GM15510 (cell line): ENCODE results near the gene RAB11FIP5.

Experiments used
- POLR2A ChIP-seq: IDR thresholded peaks from 3 replicates; pipeline ENCODE4 v1.6.1; 2011; ENCODE audit warnings: borderline replicate concordance; ENCODE audit not compliant: insufficient read length; ENCODE audit errors: extremely low read depth

The RAB11FIP5 gene

DNA sequence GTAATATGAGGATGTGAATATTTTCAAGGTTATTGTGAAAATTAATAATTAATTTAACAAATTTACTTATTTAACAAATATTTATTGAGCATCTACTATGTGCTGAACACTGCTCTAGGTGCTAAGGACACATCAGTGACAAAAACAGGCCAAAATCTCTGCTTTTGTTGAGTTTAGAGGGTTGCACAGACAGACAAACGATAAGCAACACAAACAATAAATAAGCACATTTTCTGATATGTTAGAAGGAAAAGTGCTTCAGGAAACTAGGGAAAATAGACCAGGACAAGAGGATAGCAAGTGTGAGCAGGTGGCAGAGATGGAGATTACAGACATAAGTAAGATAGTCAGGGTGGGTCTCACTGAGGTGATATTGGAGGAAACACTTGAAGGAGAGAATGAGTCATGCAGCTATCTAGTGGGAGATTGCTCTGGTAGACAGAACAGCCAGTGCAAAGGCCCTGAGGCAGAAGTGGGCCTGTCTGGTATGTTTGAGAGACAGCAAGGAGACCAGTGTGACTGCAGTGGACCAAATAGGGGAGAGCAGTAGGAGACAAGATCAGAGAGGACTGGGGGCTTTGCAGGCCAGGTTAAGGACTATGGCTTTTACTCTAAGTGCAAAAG, 79.5 kb downstream of the RAB11FIP5 start:
- TF ChIP-seq POLR2A: no peak

DNA sequence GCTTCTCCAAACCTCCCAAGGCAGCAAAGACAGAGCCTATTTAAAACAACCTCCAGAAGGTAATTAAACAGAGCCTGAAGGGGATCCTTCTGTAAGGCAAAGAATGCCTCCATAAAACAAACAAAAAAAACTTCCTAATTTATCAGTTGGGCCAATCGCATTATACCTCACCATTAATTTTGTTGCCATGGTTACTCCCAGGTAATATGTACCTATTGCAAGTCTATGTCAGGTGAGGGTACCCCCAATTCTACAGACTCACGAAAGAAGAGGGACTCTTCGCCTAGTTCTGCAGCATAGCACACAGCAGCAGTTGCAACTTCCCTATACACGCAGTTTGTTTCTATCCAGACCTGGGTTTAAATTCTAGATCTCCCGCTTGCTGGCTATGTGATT, 80.0 kb downstream of the RAB11FIP5 start:
- no peak for TF ChIP-seq POLR2A

DNA sequence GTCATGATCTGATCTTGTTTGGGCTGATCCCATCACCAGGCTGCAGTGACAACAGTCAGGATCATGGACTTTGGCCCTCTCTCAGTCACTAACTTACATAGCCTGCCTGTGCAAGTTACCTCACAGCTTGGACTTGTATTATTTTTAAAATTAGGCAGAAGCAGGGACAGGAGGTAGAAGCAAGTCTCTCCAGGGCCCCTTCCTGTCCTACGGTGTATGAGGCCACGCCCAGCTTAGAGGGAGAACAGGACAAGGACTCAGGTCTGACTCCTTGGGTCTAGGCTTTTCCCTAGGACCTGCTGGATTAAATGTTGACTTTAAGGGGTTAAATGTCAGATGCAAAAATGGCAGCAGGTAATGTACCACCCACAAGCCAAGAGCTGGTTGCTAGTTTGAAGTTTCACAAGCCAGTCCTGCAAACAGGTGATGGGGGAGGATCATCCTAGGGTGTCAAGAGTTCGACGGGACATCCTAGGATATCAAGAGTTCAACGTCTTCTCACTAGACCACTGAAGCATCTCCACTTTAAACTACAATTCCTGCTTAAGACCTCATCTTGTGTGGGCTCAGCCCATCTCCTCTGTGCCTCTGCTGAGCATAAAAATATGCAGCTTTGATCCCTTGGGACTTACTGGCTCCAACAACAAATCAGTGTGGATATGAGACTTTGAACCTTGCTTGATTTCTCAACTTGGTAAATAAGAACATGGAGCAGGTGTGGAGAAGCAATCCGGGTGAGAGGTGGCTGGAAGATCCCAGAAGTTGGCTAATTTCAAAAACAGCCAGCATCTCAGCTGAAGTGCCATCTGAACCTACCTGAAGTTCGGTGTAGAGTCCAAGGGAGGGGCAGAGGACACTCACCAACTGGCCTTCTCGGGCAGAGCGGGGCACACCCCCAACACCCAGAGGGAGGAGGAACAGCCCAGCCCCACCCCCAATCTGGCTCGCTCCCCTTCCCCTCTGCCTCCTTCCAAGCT, 80.7 kb downstream of the RAB11FIP5 start:
- TF ChIP-seq POLR2A: no peak

DNA sequence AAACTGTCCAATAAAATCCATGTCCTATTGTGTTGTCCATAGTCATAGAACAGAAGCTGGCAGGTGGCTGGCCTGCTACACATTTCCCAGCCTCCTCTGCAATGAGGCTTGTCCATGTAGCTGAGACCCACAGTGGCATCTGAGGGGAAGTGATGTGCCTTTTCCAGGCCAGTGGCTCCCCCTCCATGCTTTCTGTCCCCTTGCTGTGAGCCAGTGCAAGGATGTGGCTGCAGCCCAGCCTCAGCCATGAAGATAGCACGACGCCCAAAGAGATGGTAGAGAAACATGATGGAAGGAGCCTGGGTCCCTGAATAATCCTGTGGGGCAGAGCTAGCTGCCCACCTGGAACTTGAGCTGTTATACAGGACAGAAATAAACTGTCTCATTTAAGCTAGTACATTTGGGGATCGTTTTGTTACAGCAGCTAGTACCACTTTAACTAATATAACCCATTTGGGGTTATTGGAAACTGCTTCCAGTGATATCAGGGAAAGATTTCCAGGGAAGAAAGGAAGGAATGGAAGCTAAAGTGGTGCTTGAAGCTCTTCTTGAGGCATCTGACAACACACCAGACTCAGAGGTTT, 81.6 kb downstream of the RAB11FIP5 start:
- TF ChIP-seq POLR2A: no peak

DNA sequence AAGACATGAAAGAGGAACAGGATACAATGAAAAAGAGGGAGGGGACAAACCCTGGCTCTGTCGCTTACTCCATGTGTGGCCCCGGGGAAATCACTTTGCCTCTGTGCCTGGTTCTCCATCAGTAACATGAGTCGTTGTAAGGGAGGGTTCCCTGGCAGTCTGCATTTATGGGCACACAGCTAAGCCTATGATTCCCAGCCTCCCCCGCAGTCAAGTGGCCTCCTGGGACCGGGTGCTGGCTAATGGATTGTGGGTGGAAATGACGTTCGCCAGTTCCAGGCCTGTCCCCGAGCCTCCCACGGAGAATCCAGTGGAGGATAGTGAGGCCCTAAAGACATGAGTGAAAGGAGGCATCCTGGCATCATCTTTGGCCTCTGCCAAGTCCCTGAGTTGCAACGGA, 83.9 kb downstream of the RAB11FIP5 start:
- no peak for TF ChIP-seq POLR2A

DNA sequence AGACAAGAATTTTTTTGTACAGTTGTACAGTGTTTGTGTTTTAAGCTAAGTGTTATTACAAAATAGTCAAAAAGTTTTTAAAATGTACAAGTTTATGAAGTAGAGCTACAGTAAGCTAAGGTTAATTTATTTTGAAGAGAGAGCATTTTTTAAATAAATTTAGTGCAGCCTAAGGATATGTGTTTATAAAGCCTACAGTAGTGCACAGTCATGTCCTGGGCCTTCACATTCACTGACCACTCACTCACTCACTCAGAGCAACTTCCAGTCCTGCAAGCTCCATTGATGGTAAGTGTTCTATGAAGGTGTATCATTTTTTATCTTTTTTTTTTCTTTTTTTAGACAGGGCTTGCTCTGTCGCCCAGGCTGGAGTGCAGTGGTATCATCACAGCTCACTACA, 85.4 kb downstream of the RAB11FIP5 start:
- TF ChIP-seq POLR2A: no peak

DNA sequence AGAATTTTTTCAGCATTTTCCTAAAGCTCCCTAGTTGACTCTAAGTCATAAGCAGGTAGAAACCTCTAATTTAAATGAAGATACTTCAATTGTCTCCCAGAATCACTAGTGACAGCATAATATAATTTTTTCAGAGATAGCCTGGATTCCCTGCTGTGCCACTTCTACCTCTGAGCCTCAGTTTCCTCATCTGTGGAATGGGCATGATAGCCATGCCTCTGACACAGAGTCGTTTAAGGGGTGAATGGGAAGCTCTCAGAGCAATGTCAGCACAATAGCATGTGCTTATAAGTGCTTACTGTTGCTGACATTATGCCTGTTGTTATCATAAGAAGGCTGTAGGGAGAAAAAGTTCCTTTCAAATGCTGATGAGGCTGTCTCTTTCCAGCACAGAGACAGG, 89.3 kb downstream of the RAB11FIP5 start:
- no peak for TF ChIP-seq POLR2A
